ENCODE measurements around the gene HES1. TPM values are rescaled to one million over a fixed set of nuclear protein-coding genes. Genes with fewer than 3 reads are reported as not detected.

HES1 gene
- total and polyA plus RNA-seq, 8 donors: 4.7 to 101 (median 42.2) TPM

DNA sequence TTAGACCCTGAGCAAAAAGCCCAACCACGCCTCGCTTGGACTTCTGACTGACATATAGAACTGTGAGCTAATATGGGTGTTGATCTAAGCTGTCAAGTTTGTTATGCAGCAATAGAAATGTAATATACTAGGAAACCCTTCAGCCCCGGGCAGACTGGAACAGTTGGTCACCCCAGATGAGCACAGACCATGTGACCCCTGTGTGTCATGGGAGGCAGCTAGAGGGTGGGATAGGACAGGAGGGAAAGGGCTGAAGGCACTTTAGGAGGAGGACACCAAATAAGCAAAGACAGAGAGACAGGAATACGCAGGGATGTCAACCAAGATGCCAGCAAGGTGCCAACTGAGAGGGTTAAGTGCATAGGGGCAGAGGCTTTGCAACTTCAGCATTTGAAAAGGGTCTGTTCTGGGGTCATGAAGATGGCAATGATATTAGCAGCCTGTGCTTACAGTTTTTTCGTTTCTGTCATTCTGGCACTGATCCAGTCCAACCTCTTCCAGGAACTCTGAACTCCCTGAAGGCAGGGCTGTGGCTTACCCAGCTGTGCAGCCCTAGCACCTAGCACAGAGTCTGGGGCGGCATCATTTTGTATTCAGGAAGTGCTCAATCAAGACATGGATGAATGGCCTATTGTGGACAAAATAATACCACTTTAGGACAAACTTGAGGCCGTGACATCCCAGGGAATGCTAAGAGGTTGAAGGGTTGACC is 51.4 kb downstream of the HES1 start:
- WGBS, 5 donors: 69 to 82% (median 79%) methylated on average over 7 of the region's 7 CpGs
- Histone ChIP-seq H3K27me3 (no peaks in the 10 kb centered on the region), H3K27ac (no peak overlapping the region), H3K4me3 (no peak overlapping the region), H3K4me1 (peaks cover 5 to 11% (median 7%) of the 10 kb centered on the region in 4 donors), H3K9me3 (no peaks in the 10 kb centered on the region), H3K36me3 (no peaks in the 10 kb centered on the region)
- TF ChIP-seq, protein P1, sequence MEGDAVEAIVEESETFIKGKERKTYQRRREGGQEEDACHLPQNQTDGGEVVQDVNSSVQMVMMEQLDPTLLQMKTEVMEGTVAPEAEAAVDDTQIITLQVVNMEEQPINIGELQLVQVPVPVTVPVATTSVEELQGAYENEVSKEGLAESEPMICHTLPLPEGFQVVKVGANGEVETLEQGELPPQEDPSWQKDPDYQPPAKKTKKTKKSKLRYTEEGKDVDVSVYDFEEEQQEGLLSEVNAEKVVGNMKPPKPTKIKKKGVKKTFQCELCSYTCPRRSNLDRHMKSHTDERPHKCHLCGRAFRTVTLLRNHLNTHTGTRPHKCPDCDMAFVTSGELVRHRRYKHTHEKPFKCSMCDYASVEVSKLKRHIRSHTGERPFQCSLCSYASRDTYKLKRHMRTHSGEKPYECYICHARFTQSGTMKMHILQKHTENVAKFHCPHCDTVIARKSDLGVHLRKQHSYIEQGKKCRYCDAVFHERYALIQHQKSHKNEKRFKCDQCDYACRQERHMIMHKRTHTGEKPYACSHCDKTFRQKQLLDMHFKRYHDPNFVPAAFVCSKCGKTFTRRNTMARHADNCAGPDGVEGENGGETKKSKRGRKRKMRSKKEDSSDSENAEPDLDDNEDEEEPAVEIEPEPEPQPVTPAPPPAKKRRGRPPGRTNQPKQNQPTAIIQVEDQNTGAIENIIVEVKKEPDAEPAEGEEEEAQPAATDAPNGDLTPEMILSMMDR (IDR thresholded peaks at IDR 0.05): no peak
- TF ChIP-seq POLR2AphosphoS5 (IDR thresholded peaks at IDR 0.05) (no peak), POLR2A (IDR thresholded peaks at IDR 0.05) (no peak), EP300 (IDR thresholded peaks at IDR 0.05) (no peak)
- no peak for DNase-seq
- intact Hi-C loops (cut with DNase I; ENCODE audit: low total_unique reads): no loop called here

Small RNA genes lying within 50 kb of the gene (small RNA-seq; reads per million reads assigned to genes)
- gene RN7SL215P: 0 reads per million in 4 donors

Other genes with a start within 250 kb of the HES1 start
- not detected for gene CPN2, start 215.2 kb downstream of the HES1 start, total RNA-seq
- not detected for gene CPN2, start 215.2 kb downstream of the HES1 start, polyA plus RNA-seq
- under 1 TPM in 2 of 5 donors, not detected in 3; 0.37 to 0.43 TPM for gene LRRC15, start 233.6 kb downstream of the HES1 start, total RNA-seq
- gene LRRC15, start 233.6 kb downstream of the HES1 start, polyA plus RNA-seq: 1 to 10 TPM in 2 of 3 donors, under 1 TPM in 1; 0.03 to 1.7 (median 1.1) TPM